Measurements from ENCODE around the gene MLPH. TPM values are rescaled to one million over a fixed set of nuclear protein-coding genes. Genes with fewer than 3 reads are reported as not detected.

The MLPH gene
- total RNA-seq, 1 donor from 2014 or later: 34.6 TPM

GRCh38 chr2:237546040-237546875 lies 59.2 kb downstream of the MLPH start:
- DNase-seq (ENCODE audit: extremely low spot score in 2 of 2): no peak
- peaks cover 0 to 15% of the 10 kb centered on the region in 2 donors for H3K36me3 ChIP-seq
- intact Hi-C loops (cut with DNase I): no loop called here
- H3K27ac ChIP-seq: peak overlapping the region; percentile 23
- TF ChIP-seq POLR2A (IDR thresholded peaks at IDR 0.05) (no peak), POLR2AphosphoS5 (IDR thresholded peaks at IDR 0.05; ENCODE audit: insufficient read depth in 1 of 2, low read depth in 1 of 2) (no peak), CTCF (IDR thresholded peaks at IDR 0.05) (no peak)
- no peaks in the 10 kb centered on the region for H3K27me3 ChIP-seq
- no peak overlapping the region for H3K4me3 ChIP-seq
- H3K9me3 ChIP-seq: no peaks in the 10 kb centered on the region
- H3K4me1 ChIP-seq: peaks cover 9% of the 10 kb centered on the region

- H3K4me3 ChIP-seq: no peak overlapping the region
- peaks cover 8% of the 10 kb centered on the region for H3K4me1 ChIP-seq
- DNase-seq (ENCODE audit: extremely low spot score in 2 of 2): no peak
- no peak for TF ChIP-seq CTCF (IDR thresholded peaks at IDR 0.05)
- intact Hi-C loops (cut with DNase I): no loop called here
- peaks cover 0 to 15% of the 10 kb centered on the region in 2 donors for H3K36me3 ChIP-seq
- no peaks in the 10 kb centered on the region for H3K9me3 ChIP-seq
- H3K27ac ChIP-seq: peak overlapping the region; percentile 23
- H3K27me3 ChIP-seq: no peaks in the 10 kb centered on the region
Measured at GRCh38 chr2:237546876-237547395, 59.9 kb downstream of the MLPH start.

- intact Hi-C loops (cut with DNase I): no loop called here
- Histone ChIP-seq H3K4me3 (no peak overlapping the region), H3K9me3 (no peaks in the 10 kb centered on the region), H3K36me3 (peaks cover 0 to 24% of the 10 kb centered on the region in 2 donors), H3K4me1 (peaks cover 8% of the 10 kb centered on the region), H3K27me3 (no peaks in the 10 kb centered on the region), H3K27ac (no peak overlapping the region)
- TF ChIP-seq CTCF (IDR thresholded peaks at IDR 0.05): no peak
- no peak for DNase-seq (ENCODE audit: extremely low spot score in 2 of 2)
Measured at GRCh38 chr2:237547841-237548416, 60.9 kb downstream of the MLPH start.

- Histone ChIP-seq H3K27ac (no peak overlapping the region), H3K4me1 (peaks cover 8% of the 10 kb centered on the region), H3K4me3 (no peak overlapping the region), H3K27me3 (no peaks in the 10 kb centered on the region), H3K36me3 (peaks cover 0 to 37% of the 10 kb centered on the region in 2 donors), H3K9me3 (no peaks in the 10 kb centered on the region)
- DNase-seq (ENCODE audit: extremely low spot score in 2 of 2): no peak
- intact Hi-C loops (cut with DNase I): no loop called here
- TF ChIP-seq POLR2AphosphoS5 (IDR thresholded peaks at IDR 0.05; ENCODE audit: insufficient read depth in 1 of 2, low read depth in 1 of 2) (no peak), CTCF (IDR thresholded peaks at IDR 0.05) (no peak), POLR2A (IDR thresholded peaks at IDR 0.05) (no peak)
Measured at GRCh38 chr2:237549216-237549615, 62.2 kb downstream of the MLPH start.
